Mammary epithelial cell (primary cell): ENCODE measurements around the gene ATP6V0E2.

Experiments
- EZH2 ChIP-seq: IDR thresholded peaks from 2 replicates; pipeline ENCODE4 v1.6.1; 2012; ENCODE audit warnings: low read length, inconsistent platforms, borderline replicate concordance
- TF ChIP-seq, protein P1 (sequence below), 2 donors: IDR thresholded peaks in 1 of 2; conservative IDR thresholded peaks in 1 of 2; 2 replicates each; pipeline ENCODE4 v1.5.1; 2011 to 2012; ENCODE audit warnings: inconsistent platforms in 2 of 2, low read length in 2 of 2, mild to moderate bottlenecking in 2 of 2, control low read depth in 1 of 2, low read depth in 1 of 2; ENCODE audit not compliant: insufficient read depth in 1 of 2; ENCODE audit errors: extremely low read depth in 1 of 2

DNA sequence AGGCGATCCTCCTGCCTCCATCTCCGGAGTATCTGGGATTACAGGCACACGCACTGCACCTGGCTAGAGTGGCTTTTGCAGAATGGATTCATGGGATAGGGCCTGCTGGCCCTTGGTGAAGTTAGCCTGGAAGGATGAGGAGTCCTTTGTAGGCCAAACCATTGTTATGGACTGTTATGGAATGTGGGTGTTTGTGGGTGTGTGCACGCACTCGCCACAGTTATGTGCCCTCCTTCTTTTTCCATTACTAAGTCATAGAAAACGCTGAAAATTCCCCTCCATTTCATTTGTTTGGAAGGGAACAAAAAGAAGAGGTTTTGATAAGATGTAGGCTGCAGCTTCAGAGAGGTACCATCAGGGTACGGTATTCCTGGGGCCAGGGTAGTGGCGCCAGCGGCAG lies 20.6 kb upstream of the ATP6V0E2 start:
- TF ChIP-seq EZH2, result no peak
- TF ChIP-seq, protein P1, sequence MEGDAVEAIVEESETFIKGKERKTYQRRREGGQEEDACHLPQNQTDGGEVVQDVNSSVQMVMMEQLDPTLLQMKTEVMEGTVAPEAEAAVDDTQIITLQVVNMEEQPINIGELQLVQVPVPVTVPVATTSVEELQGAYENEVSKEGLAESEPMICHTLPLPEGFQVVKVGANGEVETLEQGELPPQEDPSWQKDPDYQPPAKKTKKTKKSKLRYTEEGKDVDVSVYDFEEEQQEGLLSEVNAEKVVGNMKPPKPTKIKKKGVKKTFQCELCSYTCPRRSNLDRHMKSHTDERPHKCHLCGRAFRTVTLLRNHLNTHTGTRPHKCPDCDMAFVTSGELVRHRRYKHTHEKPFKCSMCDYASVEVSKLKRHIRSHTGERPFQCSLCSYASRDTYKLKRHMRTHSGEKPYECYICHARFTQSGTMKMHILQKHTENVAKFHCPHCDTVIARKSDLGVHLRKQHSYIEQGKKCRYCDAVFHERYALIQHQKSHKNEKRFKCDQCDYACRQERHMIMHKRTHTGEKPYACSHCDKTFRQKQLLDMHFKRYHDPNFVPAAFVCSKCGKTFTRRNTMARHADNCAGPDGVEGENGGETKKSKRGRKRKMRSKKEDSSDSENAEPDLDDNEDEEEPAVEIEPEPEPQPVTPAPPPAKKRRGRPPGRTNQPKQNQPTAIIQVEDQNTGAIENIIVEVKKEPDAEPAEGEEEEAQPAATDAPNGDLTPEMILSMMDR (conservative IDR thresholded peaks at IDR 0.05 in 1 of 2, IDR thresholded peaks at IDR 0.05 in 1 of 2; ENCODE audit: extremely low read depth in 1 of 2, insufficient read depth in 1 of 2, low read depth in 1 of 2, low read length in 2 of 2), result no peak
